MM.1S (cell line): ENCODE data around the gene MAP7D1.

Source experiments
- DNase-seq: peaks from one replicate; pipeline ENCODE4 v3.0.0-alpha.2; 2015
- H2AFZ ChIP-seq: fragments of 300-600 bp; sonication (generic); 2 replicates; pipeline ENCODE4 v1.6.0; 2016; ENCODE audit warnings: antibody characterized with exemption, low read length
- H3F3A ChIP-seq: fragments of 300-600 bp; sonication (generic); 2 replicates; pipeline ENCODE4 v1.6.1; 2016; ENCODE audit warnings: mild to moderate bottlenecking, antibody characterized with exemption, low read length, moderate library complexity, mixed read lengths; ENCODE audit not compliant: insufficient read depth
- H3K27ac ChIP-seq: fragments of 300-600 bp; sonication (generic); 2 replicates; pipeline ENCODE4 v1.5.1; 2016; ENCODE audit warnings: mild to moderate bottlenecking, low read length
- H3K27me3 ChIP-seq: fragments of 300-600 bp; sonication (generic); replicated peaks from 2 replicates; pipeline ENCODE4 v1.6.0; 2016; ENCODE audit warnings: low read length; ENCODE audit not compliant: insufficient read depth
- H3K36me3 ChIP-seq: fragments of 300-600 bp; sonication (generic); replicated peaks from 2 replicates; pipeline ENCODE4 v1.6.1; 2016; ENCODE audit warnings: mild to moderate bottlenecking, low read length, mixed read lengths; ENCODE audit not compliant: insufficient read depth
- H3K4me1 ChIP-seq: fragments of 300-600 bp; sonication (generic); 2 replicates; pipeline ENCODE4 v1.6.1; 2016; ENCODE audit warnings: low read length, mixed read lengths
- H3K4me2 ChIP-seq: fragments of 300-600 bp; sonication (generic); 2 replicates; pipeline ENCODE4 v1.6.0; 2016; ENCODE audit warnings: low read depth, low read length
- H3K4me3 ChIP-seq: fragments of 300-600 bp; sonication (generic); 2 replicates; pipeline ENCODE4 v1.5.1; 2016; ENCODE audit warnings: low read length, mixed read lengths
- H3K79me2 ChIP-seq: fragments of 300-600 bp; sonication (generic); 2 replicates; pipeline ENCODE4 v1.6.1; 2016; ENCODE audit warnings: mixed run types, low read length, mixed read lengths
- H3K9ac ChIP-seq: fragments of 300-600 bp; sonication (generic); 2 replicates; pipeline ENCODE4 v1.6.1; 2016; ENCODE audit warnings: low read length, mixed read lengths
- H3K9me2 ChIP-seq: fragments of 300-600 bp; sonication (generic); replicated peaks from 2 replicates; pipeline ENCODE4 v1.6.1; 2016; ENCODE audit warnings: mild to moderate bottlenecking, low read length, mixed read lengths; ENCODE audit not compliant: insufficient read depth
- H3K9me3 ChIP-seq: fragments of 300-600 bp; sonication (generic); replicated peaks from 2 replicates; pipeline ENCODE4 v1.6.1; 2016; ENCODE audit warnings: mild to moderate bottlenecking, low read length, mixed read lengths; ENCODE audit not compliant: insufficient read depth
- H4K20me1 ChIP-seq: fragments of 300-600 bp; sonication (generic); 2 replicates; pipeline ENCODE4 v1.6.1; 2016; ENCODE audit warnings: mild to moderate bottlenecking, low read length, moderate library complexity, mixed read lengths; ENCODE audit not compliant: insufficient read depth
- CTCF ChIP-seq: fragments of 300-600 bp; sonication (generic); IDR thresholded peaks from 2 replicates; pipeline ENCODE4 v1.5.1; 2016; ENCODE audit warnings: antibody characterized with exemption, low read length, mixed read lengths
- EZH2 ChIP-seq: fragments of 300-600 bp; sonication (generic); optimal IDR thresholded peaks from 2 replicates; pipeline ENCODE3; 2017; ENCODE audit warnings: low read depth, mild to moderate bottlenecking, antibody characterized with exemption, low read length, mixed read lengths
- EZH2phosphoT487 ChIP-seq: fragments of 300-600 bp; sonication (generic); IDR thresholded peaks from 2 replicates; pipeline ENCODE4 v1.6.1; 2018; ENCODE audit warnings: antibody characterized with exemption, low read length

Gene MAP7D1

GRCh38 chr1:36133484-36133883 is 22.5 kb upstream of the MAP7D1 start:
- no peaks in the 10 kb centered on the region for H3K79me2 ChIP-seq
- H3K9ac ChIP-seq: no peak overlapping the region
- no peaks in the 10 kb centered on the region for H3K9me2 ChIP-seq
- H4K20me1 ChIP-seq: no peaks in the 10 kb centered on the region
- no peak overlapping the region for H3K4me2 ChIP-seq
- TF ChIP-seq CTCF: no peak
- no peak for TF ChIP-seq EZH2phosphoT487
- DNase-seq: no peak
- H2AFZ ChIP-seq: no peak overlapping the region
- no peak overlapping the region for H3K4me3 ChIP-seq
- no peaks in the 10 kb centered on the region for H3K4me1 ChIP-seq
- no peaks in the 10 kb centered on the region for H3K9me3 ChIP-seq
- H3K27ac ChIP-seq: no peak overlapping the region
- no peaks in the 10 kb centered on the region for H3K36me3 ChIP-seq
- no peaks in the 10 kb centered on the region for H3F3A ChIP-seq
- H3K27me3 ChIP-seq: no peaks in the 10 kb centered on the region

- no peaks in the 10 kb centered on the region for H3K4me1 ChIP-seq
- no peaks in the 10 kb centered on the region for H3K79me2 ChIP-seq
- DNase-seq: no peak
- no peaks in the 10 kb centered on the region for H3K9me3 ChIP-seq
- H2AFZ ChIP-seq: no peak overlapping the region
- H3K36me3 ChIP-seq: no peaks in the 10 kb centered on the region
- H4K20me1 ChIP-seq: no peaks in the 10 kb centered on the region
- H3K4me3 ChIP-seq: no peak overlapping the region
- H3F3A ChIP-seq: no peaks in the 10 kb centered on the region
- TF ChIP-seq CTCF: no peak
- H3K27me3 ChIP-seq: no peaks in the 10 kb centered on the region
- no peak overlapping the region for H3K9ac ChIP-seq
- no peak overlapping the region for H3K27ac ChIP-seq
- no peaks in the 10 kb centered on the region for H3K9me2 ChIP-seq
- no peak overlapping the region for H3K4me2 ChIP-seq
Measured at GRCh38 chr1:36134031-36134430, 21.9 kb upstream of the MAP7D1 start.

GRCh38 chr1:36134505-36135329 is 21.2 kb upstream of the MAP7D1 start:
- Histone ChIP-seq H3K4me1 (no peaks in the 10 kb centered on the region), H3K36me3 (0 out of 2 replicates have a peak, but pooled peaks cover 4% of the 10 kb centered on the region), H3K9ac (no peak overlapping the region), H3K9me3 (no peaks in the 10 kb centered on the region), H3K27me3 (no peaks in the 10 kb centered on the region), H4K20me1 (no peaks in the 10 kb centered on the region), H3K4me3 (no peak overlapping the region), H3K79me2 (peaks cover 5% of the 10 kb centered on the region; the same call in 1 of the 2 replicates), H3K4me2 (no peak overlapping the region), H3F3A (no peaks in the 10 kb centered on the region), H3K9me2 (no peaks in the 10 kb centered on the region), H2AFZ (no peak overlapping the region), H3K27ac (no peak overlapping the region)
- no peak for DNase-seq
- TF ChIP-seq EZH2 (no peak), CTCF (peak; percentile 62)
